Body of pancreas (tissue), 4 donors: ENCODE results near the gene SPOCK2. TPM values are rescaled to one million over a fixed set of nuclear protein-coding genes. Genes with fewer than 3 reads are reported as not detected.

ENCODE experiments used
- ATAC-seq: fragments of 150-250 bp; one replicate; pipeline ENCODE4 v1.9.1; 2016
- DNase-seq, 4 donors: peaks; one replicate each; pipeline ENCODE4 v3.0.0-alpha.2; 2019
- H3K27ac ChIP-seq, 4 donors: fragments of 200-600 bp; sonication (generic); 1 replicate in 3 of 4; 2 replicates in 1 of 4; pipeline versions ENCODE4 v1.5.1 to v1.6.1; 2016 to 2019; ENCODE audit warnings: mild to moderate bottlenecking in 1 of 4, mixed read lengths in 1 of 4, moderate library complexity in 1 of 4
- H3K27me3 ChIP-seq, 2 donors: fragments of 200-600 bp; sonication (generic); one replicate each; pipeline ENCODE4 v1.6.0; 2016; ENCODE audit warnings: mild to moderate bottlenecking in 1 of 2
- H3K36me3 ChIP-seq, 2 donors: fragments of 200-600 bp; sonication (generic); replicated peaks in 1 of 2; 2 replicates each; pipeline ENCODE4 v1.5.1; 2016; ENCODE audit warnings: low read depth in 2 of 2; ENCODE audit not compliant: insufficient read depth in 1 of 2
- H3K4me1 ChIP-seq: fragments of 200-600 bp; sonication (generic); one replicate; pipeline ENCODE4 v1.6.0; 2016
- H3K4me3 ChIP-seq, 2 donors: fragments of 200-600 bp; sonication (generic); 1 replicate in 1 of 2; 2 replicates in 1 of 2; pipeline ENCODE4 v1.5.1; 2016 to 2019
- H3K9me3 ChIP-seq, 3 donors: fragments of 200-600 bp; sonication (generic); 1 replicate in 2 of 3; 2 replicates in 1 of 3; pipeline ENCODE4 v1.5.1; 2016
- CTCF ChIP-seq, 7 experiments: fragments of 450-650 bp in 4 of 7; fragments of 200-600 bp in 3 of 7; sonication (generic) in 3 of 7; IDR thresholded peaks; one replicate each; pipeline ENCODE4 v1.5.1; 2016 to 2019; ENCODE audit warnings: antibody characterized with exemption in 7 of 7
- POLR2A ChIP-seq, 3 donors: fragments of 450-650 bp; IDR thresholded peaks; one replicate each; pipeline ENCODE4 v1.6.1; 2016; ENCODE audit warnings: antibody characterized with exemption in 3 of 3, mild to moderate bottlenecking in 2 of 3
- WGBS, 2 donors: methylation state at CpG; one replicate each; pipeline ENCODE4 v1.1.5; 2017; 5-methylcytosine and 5-hydroxymethylcytosine counted together
- intact Hi-C: fragments of 100-400 bp; cut with DNase I; formaldehyde crosslinking; loops from one replicate; pipeline ENCODE4 v1.15.1; 2023
- total RNA-seq, 2 donors: library from RNA; depleted of rRNA; stranded (reverse); fragments of >200 nt; gene quantifications; one replicate each; pipeline ENCODE4 v1.1.0, GENCODE V29; 2016

SPOCK2 gene
- total RNA-seq, 2 donors from 2014 or later = 2.0 to 7.3 TPM

- no peaks in the 10 kb centered on the region for H3K36me3 ChIP-seq
- no peaks in the 10 kb centered on the region for H3K4me1 ChIP-seq
- ATAC-seq = no peak
- TF ChIP-seq POLR2A (IDR thresholded peaks at IDR 0.05) = no peak
- TF ChIP-seq CTCF (IDR thresholded peaks at IDR 0.05) = no peak
- H3K27me3 ChIP-seq = no peaks in the 10 kb centered on the region
- H3K4me3 ChIP-seq = no peak overlapping the region
- no peak overlapping the region for H3K27ac ChIP-seq
- no peaks in the 10 kb centered on the region for H3K9me3 ChIP-seq
- intact Hi-C loops = no loop called here
- 81 to 89% methylated on average over 2 of the region's 2 CpGs for WGBS, 2 donors
- DNase-seq = no peak
Observed at GRCh38 chr10:72106154-72106849, 18.0 kb upstream of the SPOCK2 start.

GRCh38 chr10:72105710-72106109 is 17.4 kb upstream of the SPOCK2 start:
- no peaks in the 10 kb centered on the region for H3K36me3 ChIP-seq
- H3K27me3 ChIP-seq = no peaks in the 10 kb centered on the region
- H3K4me3 ChIP-seq = no peak overlapping the region
- 91 to 96% methylated on average over 5 of the region's 5 CpGs for WGBS, 2 donors
- no peak overlapping the region for H3K27ac ChIP-seq
- no peak for ATAC-seq
- H3K4me1 ChIP-seq = no peaks in the 10 kb centered on the region
- no peak for DNase-seq
- intact Hi-C loops = no loop called here
- no peaks in the 10 kb centered on the region for H3K9me3 ChIP-seq
- TF ChIP-seq CTCF (IDR thresholded peaks at IDR 0.05) (no peak), POLR2A (IDR thresholded peaks at IDR 0.05) (no peak)

GRCh38 chr10:72105098-72105475 is 16.7 kb upstream of the SPOCK2 start:
- intact Hi-C loops = no loop called here

GRCh38 chr10:72104472-72105097 is 16.2 kb upstream of the SPOCK2 start:
- no peak for ATAC-seq
- intact Hi-C loops = no loop called here
- TF ChIP-seq POLR2A (IDR thresholded peaks at IDR 0.05) = no peak
- no peak for TF ChIP-seq CTCF (IDR thresholded peaks at IDR 0.05)
- no peaks in the 10 kb centered on the region for H3K9me3 ChIP-seq
- no peak overlapping the region for H3K4me3 ChIP-seq
- no peaks in the 10 kb centered on the region for H3K4me1 ChIP-seq
- peak overlapping the region in 1 of 4 donors; percentile 5 for H3K27ac ChIP-seq
- H3K36me3 ChIP-seq = no peaks in the 10 kb centered on the region
- H3K27me3 ChIP-seq = no peaks in the 10 kb centered on the region
- 72 to 73% methylated on average over 8 of the region's 8 CpGs for WGBS, 2 donors
- DNase-seq = no peak

More at GRCh38 chr10:72105098-72105475, 16.7 kb upstream of the SPOCK2 start:
- no peaks in the 10 kb centered on the region for H3K36me3 ChIP-seq
- no peaks in the 10 kb centered on the region for H3K4me1 ChIP-seq
- DNase-seq (no peak), ATAC-seq (no peak)
- no peaks in the 10 kb centered on the region for H3K27me3 ChIP-seq
- H3K27ac ChIP-seq = no peak overlapping the region
- H3K4me3 ChIP-seq = no peak overlapping the region
- 95 to 99% methylated on average over 8 to 9 of the region's 9 CpGs for WGBS, 2 donors
- no peaks in the 10 kb centered on the region for H3K9me3 ChIP-seq
- TF ChIP-seq POLR2A (IDR thresholded peaks at IDR 0.05) = no peak
- no peak for TF ChIP-seq CTCF (IDR thresholded peaks at IDR 0.05)

GRCh38 chr10:72099600-72099921 is 11.2 kb upstream of the SPOCK2 start:
- H3K4me1 ChIP-seq = peaks cover 35% of the 10 kb centered on the region
- no peak overlapping the region for H3K4me3 ChIP-seq
- TF ChIP-seq CTCF (IDR thresholded peaks at IDR 0.05) = no peak
- TF ChIP-seq POLR2A (IDR thresholded peaks at IDR 0.05) = no peak
- no peaks in the 10 kb centered on the region for H3K36me3 ChIP-seq
- H3K27ac ChIP-seq = no peak overlapping the region
- H3K27me3 ChIP-seq = no peaks in the 10 kb centered on the region
- no peak for ATAC-seq
- WGBS, 2 donors = 98 to 100% methylated on average over 10 of the region's 10 CpGs
- no peaks in the 10 kb centered on the region for H3K9me3 ChIP-seq
- DNase-seq = no peak
- intact Hi-C loops = no loop called here
